Mesenchymal stem cell (in vitro differentiated cells and primary cell): ENCODE results near the gene LHX1.

Experiments used
- DNase-seq: peaks from one replicate; pipeline ENCODE4 v3.0.0-alpha.2; 2013
- H2AFZ ChIP-seq: one replicate; pipeline ENCODE4 v1.6.1; 2013; ENCODE audit warnings: low read depth, mild to moderate bottlenecking, control low read depth, inconsistent platforms, low read length, moderate library complexity
- H2AK5ac ChIP-seq: 2 replicates; pipeline ENCODE4 v1.6.1; 2013; ENCODE audit warnings: low read length, moderate library complexity, mild to moderate bottlenecking, inconsistent platforms; ENCODE audit not compliant: severe bottlenecking
- H2BK120ac ChIP-seq: one replicate; pipeline ENCODE4 v1.6.1; 2013; ENCODE audit warnings: low read depth, mild to moderate bottlenecking, inconsistent platforms, low read length, moderate library complexity
- H2BK12ac ChIP-seq, 2 experiments: one replicate each; pipeline ENCODE4 v1.6.1; 2013; ENCODE audit warnings: inconsistent platforms in 2 of 2, low read length in 2 of 2, mild to moderate bottlenecking in 2 of 2, moderate library complexity in 2 of 2, control low read depth in 1 of 2
- H2BK15ac ChIP-seq: one replicate; pipeline ENCODE4 v1.6.1; 2013; ENCODE audit warnings: mild to moderate bottlenecking, low read depth, inconsistent platforms; ENCODE audit not compliant: poor library complexity, severe bottlenecking
- H2BK5ac ChIP-seq: 2 replicates; pipeline ENCODE4 v1.6.1; 2013; ENCODE audit warnings: low read depth, mild to moderate bottlenecking, low read length, control low read depth, inconsistent platforms; ENCODE audit not compliant: poor library complexity, severe bottlenecking
- H3K14ac ChIP-seq, 2 experiments: one replicate each; pipeline ENCODE4 v1.6.1; 2013; ENCODE audit warnings: inconsistent platforms in 2 of 2, low read length in 2 of 2, control low read depth in 1 of 2, mild to moderate bottlenecking in 1 of 2, moderate library complexity in 1 of 2
- H3K18ac ChIP-seq, 2 experiments: one replicate each; pipeline ENCODE4 v1.6.1; 2013; ENCODE audit warnings: inconsistent platforms in 2 of 2, low read length in 2 of 2, control low read depth in 1 of 2, low read depth in 1 of 2, mild to moderate bottlenecking in 1 of 2
- H3K23ac ChIP-seq, 2 experiments: one replicate each; pipeline ENCODE4 v1.6.1; 2013; ENCODE audit warnings: inconsistent platforms in 2 of 2, low read length in 2 of 2, mild to moderate bottlenecking in 2 of 2, moderate library complexity in 2 of 2, control low read depth in 1 of 2
- H3K27ac ChIP-seq: 2 replicates; pipeline ENCODE4 v1.5.1; 2013; ENCODE audit warnings: mild to moderate bottlenecking, moderate library complexity, low read length, control low read depth, inconsistent platforms; ENCODE audit not compliant: poor library complexity, severe bottlenecking
- H3K27me3 ChIP-seq, 2 experiments: 2 replicates each; pipeline versions ENCODE4 v1.6.1 to v1.7.0; 2013; ENCODE audit warnings: low read length in 2 of 2, mild to moderate bottlenecking in 2 of 2, moderate library complexity in 2 of 2, control low read depth in 1 of 2, inconsistent platforms in 1 of 2; ENCODE audit not compliant: control insufficient read depth in 1 of 2, insufficient read depth in 1 of 2
- H3K36me3 ChIP-seq, 2 experiments: 2 replicates each; pipeline versions ENCODE4 v1.6.1 to v1.7.0; 2013; ENCODE audit warnings: low read length in 2 of 2, control low read depth in 1 of 2, inconsistent platforms in 1 of 2, low read depth in 1 of 2, mild to moderate bottlenecking in 1 of 2; ENCODE audit not compliant: insufficient read depth in 2 of 2, control insufficient read depth in 1 of 2
- H3K4ac ChIP-seq, 2 experiments: one replicate each; pipeline ENCODE4 v1.6.1; 2013; ENCODE audit warnings: inconsistent platforms in 2 of 2, low read length in 2 of 2, mild to moderate bottlenecking in 2 of 2, moderate library complexity in 2 of 2, control low read depth in 1 of 2, low read depth in 1 of 2
- H3K4me1 ChIP-seq: 2 replicates; pipeline ENCODE4 v1.6.1; 2013; ENCODE audit warnings: low read depth, low read length, control low read depth; ENCODE audit not compliant: control insufficient read depth, insufficient read depth
- H3K4me2 ChIP-seq: 2 replicates; pipeline ENCODE4 v1.6.1; 2013; ENCODE audit warnings: low read length, mild to moderate bottlenecking, inconsistent platforms; ENCODE audit not compliant: poor library complexity, severe bottlenecking
- H3K4me3 ChIP-seq, 2 experiments: 2 replicates each; pipeline versions ENCODE4 v1.5.1 to v1.7.0; 2013; ENCODE audit warnings: low read length in 2 of 2, mild to moderate bottlenecking in 2 of 2, control low read depth in 1 of 2, low read depth in 1 of 2; ENCODE audit not compliant: insufficient read depth in 1 of 2
- H3K79me1 ChIP-seq: replicated peaks from 2 replicates; pipeline ENCODE4 v1.6.1; 2013; ENCODE audit warnings: mild to moderate bottlenecking, control low read depth, low read length, inconsistent platforms; ENCODE audit not compliant: poor library complexity, severe bottlenecking
- H3K9ac ChIP-seq: 2 replicates; pipeline ENCODE4 v1.7.0; 2013; ENCODE audit warnings: mild to moderate bottlenecking, low read length, moderate library complexity
- H3K9me3 ChIP-seq: 2 replicates; pipeline ENCODE4 v1.7.0; 2013; ENCODE audit warnings: mild to moderate bottlenecking, low read length; ENCODE audit not compliant: control insufficient read depth
- H4K8ac ChIP-seq: one replicate; pipeline ENCODE4 v1.6.1; 2013; ENCODE audit warnings: inconsistent platforms, mild to moderate bottlenecking, low read length, moderate library complexity
- H4K91ac ChIP-seq: one replicate; pipeline ENCODE4 v1.6.1; 2013; ENCODE audit warnings: mild to moderate bottlenecking, low read length, inconsistent platforms
- WGBS: methylation state at CpG from one replicate; pipeline ENCODE4 v1.1.7; 2013; ENCODE audit warnings: mixed read lengths; 5-methylcytosine and 5-hydroxymethylcytosine counted together

LHX1 gene

GRCh38 chr17:36971508-36971907 is 34.2 kb downstream of the LHX1 start:
- Histone ChIP-seq H2AK5ac (no peak overlapping the region), H2AFZ (no peak overlapping the region), H3K36me3 (peaks cover 3 to 27% of the 10 kb centered on the region in 2 experiments), H3K4me2 (no peak overlapping the region), H2BK120ac (no peak overlapping the region), H3K18ac (no peak overlapping the region), H3K79me1 (peaks cover 17% of the 10 kb centered on the region), H2BK12ac (no peak overlapping the region), H3K27ac (peak overlapping the region; percentile 87), H3K9me3 (no peaks in the 10 kb centered on the region), H3K23ac (no peak overlapping the region), H3K4me3 (no peak overlapping the region), H3K4ac (no peak overlapping the region), H3K27me3 (no peaks in the 10 kb centered on the region), H4K91ac (no peak overlapping the region), H3K4me1 (peaks cover 1% of the 10 kb centered on the region), H4K8ac (no peak overlapping the region), H2BK15ac (no peak overlapping the region), H2BK5ac (no peak overlapping the region), H3K14ac (no peak overlapping the region), H3K9ac (no peak overlapping the region)
- no peak for DNase-seq
- WGBS = 86% methylated on average over 2 of the region's 4 CpGs

- Histone ChIP-seq H3K4me2 (peak overlapping the region; percentile 3), H3K79me1 (peaks cover 17% of the 10 kb centered on the region), H3K18ac (no peak overlapping the region)
Measured at GRCh38 chr17:36972186-36972700, 35.0 kb downstream of the LHX1 start.

GRCh38 chr17:36972905-36973304 is 35.6 kb downstream of the LHX1 start:
- Histone ChIP-seq H2AFZ (no peak overlapping the region), H2AK5ac (no peak overlapping the region), H4K91ac (no peak overlapping the region), H3K18ac (no peak overlapping the region), H3K27ac (no peak overlapping the region), H3K4me1 (peaks cover 1% of the 10 kb centered on the region), H3K4ac (no peak overlapping the region), H3K27me3 (no peaks in the 10 kb centered on the region), H3K9me3 (no peaks in the 10 kb centered on the region), H3K4me2 (no peak overlapping the region), H3K9ac (no peak overlapping the region), H2BK120ac (no peak overlapping the region), H2BK5ac (no peak overlapping the region), H3K23ac (no peak overlapping the region), H2BK12ac (no peak overlapping the region), H3K14ac (no peak overlapping the region), H3K4me3 (no peak overlapping the region), H3K36me3 (peaks cover 3 to 22% of the 10 kb centered on the region in 2 experiments), H4K8ac (no peak overlapping the region), H2BK15ac (no peak overlapping the region), H3K79me1 (peaks cover 14% of the 10 kb centered on the region)
- DNase-seq = no peak
- WGBS = no CpG with 5 or more reads among the region's 1 CpG

More at GRCh38 chr17:36972186-36972700, 35.0 kb downstream of the LHX1 start:
- Histone ChIP-seq H3K9me3 (no peaks in the 10 kb centered on the region), H3K4me3 (no peak overlapping the region), H2AK5ac (no peak overlapping the region), H2BK120ac (no peak overlapping the region), H3K4ac (no peak overlapping the region), H3K14ac (no peak overlapping the region), H2BK5ac (no peak overlapping the region), H3K4me1 (peaks cover 1% of the 10 kb centered on the region), H2AFZ (no peak overlapping the region), H3K9ac (no peak overlapping the region), H3K27me3 (no peaks in the 10 kb centered on the region), H4K8ac (no peak overlapping the region), H3K23ac (no peak overlapping the region), H2BK12ac (no peak overlapping the region), H3K27ac (peak overlapping the region; percentile 87), H2BK15ac (no peak overlapping the region), H4K91ac (no peak overlapping the region), H3K36me3 (peaks cover 3 to 26% of the 10 kb centered on the region in 2 experiments)
- DNase-seq = no peak

GRCh38 chr17:36975922-36976515 is 38.7 kb downstream of the LHX1 start:
- Histone ChIP-seq H3K23ac (no peak overlapping the region), H2AFZ (no peak overlapping the region)

More at GRCh38 chr17:36975922-36976515, 38.7 kb downstream of the LHX1 start:
- H3K36me3 ChIP-seq = no peaks in the 10 kb centered on the region
- no peak for DNase-seq
- WGBS = 100% methylated on average over 1 of the region's 1 CpG
- H3K79me1 ChIP-seq = peaks cover 7% of the 10 kb centered on the region
- H4K91ac ChIP-seq = no peak overlapping the region
- no peaks in the 10 kb centered on the region for H3K27me3 ChIP-seq
- H3K4me2 ChIP-seq = no peak overlapping the region
- H4K8ac ChIP-seq = no peak overlapping the region
- no peak overlapping the region for H2BK12ac ChIP-seq
- H3K9me3 ChIP-seq = no peaks in the 10 kb centered on the region
- no peak overlapping the region for H3K4ac ChIP-seq
- H3K4me3 ChIP-seq = no peak overlapping the region
- H2BK120ac ChIP-seq = no peak overlapping the region
- H3K14ac ChIP-seq = no peak overlapping the region
- H3K18ac ChIP-seq = no peak overlapping the region
- H2AK5ac ChIP-seq = no peak overlapping the region
- H3K9ac ChIP-seq = no peak overlapping the region
- H2BK15ac ChIP-seq = no peak overlapping the region
- H2BK5ac ChIP-seq = no peak overlapping the region
- no peak overlapping the region for H3K27ac ChIP-seq
- peaks cover 1% of the 10 kb centered on the region for H3K4me1 ChIP-seq
